GM23338 (cell line): Measurements from ENCODE around the gene EPHA3. TPM values are rescaled to one million over a fixed set of nuclear protein-coding genes. Genes with fewer than 3 reads are reported as not detected.

Experiments used
- ATAC-seq: fragments of 200-7000 bp; cut with Tn5 transposase; 3 replicates; pipeline ENCODE4 v1.9.1; 2020
- DNase-seq: peaks from one replicate; pipeline ENCODE4 v3.0.0-alpha.2; 2015; ENCODE audit warnings: low spot score
- H2AFZ ChIP-seq: fragments of 200-600 bp; sonication (generic); 2 replicates; pipeline ENCODE4 v1.8.0; 2016; ENCODE audit warnings: antibody characterized with exemption, mild to moderate bottlenecking, moderate library complexity
- H3F3A ChIP-seq: fragments of 200-600 bp; sonication (generic); replicated peaks from 2 replicates; pipeline ENCODE4 v1.8.0; 2017; ENCODE audit warnings: antibody characterized with exemption, mixed run types, low read depth
- H3K27ac ChIP-seq: fragments of 200-600 bp; sonication (generic); 2 replicates; pipeline ENCODE4 v1.6.1; 2016; ENCODE audit warnings: low read depth
- H3K27me3 ChIP-seq: fragments of 200-600 bp; sonication (generic); 2 replicates; pipeline ENCODE4 v1.8.0; 2016; ENCODE audit warnings: mild to moderate bottlenecking, mixed run types, moderate library complexity; ENCODE audit not compliant: insufficient read depth
- H3K36me3 ChIP-seq: fragments of 200-600 bp; sonication (generic); 2 replicates; pipeline ENCODE4 v1.8.0; 2016; ENCODE audit warnings: mild to moderate bottlenecking; ENCODE audit not compliant: insufficient read depth
- H3K4me1 ChIP-seq: fragments of 200-600 bp; sonication (generic); 2 replicates; pipeline ENCODE4 v1.8.0; 2016; ENCODE audit warnings: mild to moderate bottlenecking, moderate library complexity; ENCODE audit not compliant: insufficient read depth
- H3K4me2 ChIP-seq: fragments of 200-600 bp; sonication (generic); 2 replicates; pipeline ENCODE4 v1.7.1; 2017; ENCODE audit warnings: mixed run types
- H3K4me3 ChIP-seq: fragments of 200-600 bp; sonication (generic); 2 replicates; pipeline ENCODE4 v1.6.1; 2016; ENCODE audit warnings: mixed run types
- H3K79me2 ChIP-seq: fragments of 200-600 bp; sonication (generic); replicated peaks from 2 replicates; pipeline ENCODE4 v1.8.0; 2017; ENCODE audit warnings: mild to moderate bottlenecking; ENCODE audit not compliant: insufficient read depth
- H3K9me2 ChIP-seq: fragments of 200-600 bp; sonication (generic); 2 replicates; pipeline ENCODE4 v1.8.0; 2017; ENCODE audit not compliant: insufficient read depth
- H4K20me1 ChIP-seq: fragments of 200-600 bp; sonication (generic); replicated peaks from 2 replicates; pipeline ENCODE4 v1.8.0; 2017; ENCODE audit warnings: mild to moderate bottlenecking; ENCODE audit not compliant: insufficient read depth
- H3K27ac Mint-ChIP-seq: 2 replicates; pipeline ENCODE4 v1.8.0; 2020; ENCODE audit warnings: inconsistent platforms, mild to moderate bottlenecking, moderate library complexity, mixed read lengths
- H3K27me3 Mint-ChIP-seq: 3 replicates; pipeline ENCODE4 v1.8.0; 2022; ENCODE audit warnings: low read depth, mild to moderate bottlenecking, moderate library complexity, mixed read lengths, inconsistent platforms; ENCODE audit not compliant: insufficient read depth, poor library complexity
- H3K36me3 Mint-ChIP-seq: 3 replicates; pipeline ENCODE4 v1.8.0; 2021; ENCODE audit warnings: low read depth, mild to moderate bottlenecking, inconsistent platforms, moderate library complexity, mixed read lengths
- H3K4me1 Mint-ChIP-seq: 3 replicates; pipeline ENCODE4 v1.8.0; 2020; ENCODE audit warnings: mild to moderate bottlenecking, inconsistent platforms, mixed read lengths
- H3K4me3 Mint-ChIP-seq: 3 replicates; pipeline ENCODE4 v1.8.0; 2021; ENCODE audit warnings: moderate library complexity, mild to moderate bottlenecking, inconsistent platforms, mixed read lengths
- H3K9me3 Mint-ChIP-seq: 3 replicates; pipeline ENCODE4 v1.8.0; 2020; ENCODE audit warnings: moderate library complexity, mild to moderate bottlenecking, inconsistent platforms, mixed read lengths
- CREB1 ChIP-seq: fragments of 250-450 bp; sonication (Bioruptor Pico); IDR thresholded peaks from 2 replicates; pipeline ENCODE4 v1.5.0; 2020; ENCODE audit warnings: low read depth, mild to moderate bottlenecking, moderate library complexity
- CTCF ChIP-seq, 2 experiments: fragments of 200-600 bp in 1 of 2; sonication (generic) in 1 of 2; conservative IDR thresholded peaks; 2 replicates each; pipeline versions ENCODE4 v1.5.1 to v1.6.1; 2016 to 2017; ENCODE audit warnings: antibody characterized with exemption in 2 of 2, low read depth in 2 of 2, mild to moderate bottlenecking in 2 of 2, moderate library complexity in 1 of 2
- ETS1 ChIP-seq: IDR thresholded peaks from 2 replicates; pipeline ENCODE4 v1.6.1; 2016; ENCODE audit warnings: antibody characterized with exemption
- EZH2phosphoT487 ChIP-seq: fragments of 200-600 bp; sonication (generic); IDR thresholded peaks from one replicate; pipeline ENCODE4 v1.8.1; 2018; ENCODE audit warnings: antibody characterized with exemption; ENCODE audit not compliant: unreplicated experiment
- JUNB ChIP-seq: IDR thresholded peaks from one replicate; pipeline ENCODE4 v1.6.1; 2016; ENCODE audit warnings: antibody characterized with exemption; ENCODE audit not compliant: unreplicated experiment
- NANOG ChIP-seq: IDR thresholded peaks from 2 replicates; pipeline ENCODE4 v1.6.1; 2016; ENCODE audit warnings: antibody characterized with exemption, borderline replicate concordance
- POLR2AphosphoS5 ChIP-seq: IDR thresholded peaks from 2 replicates; pipeline ENCODE4 v1.6.1; 2016; ENCODE audit warnings: antibody characterized with exemption, low read depth
- ZNF114 ChIP-seq: fragments of 250-450 bp; sonication (Bioruptor Pico); IDR thresholded peaks from 2 replicates; pipeline ENCODE4 v1.5.0; 2020; ENCODE audit warnings: mild to moderate bottlenecking, moderate library complexity
- ZNF331 ChIP-seq: fragments of 250-450 bp; sonication (Bioruptor Pico); IDR thresholded peaks from 2 replicates; pipeline ENCODE4 v1.5.0; 2020; ENCODE audit warnings: low read depth, mild to moderate bottlenecking, moderate library complexity
- polyA plus RNA-seq: library from polyadenylated mRNA; unstranded; fragments of >200 nt; fragmentation: Nextera tagmentation; extraction: Ambion mirVana; gene quantifications from 2 replicates; pipeline ENCODE4 v1.2.1, GENCODE V29; 2016
- total RNA-seq: library from RNA; depleted of rRNA; stranded (reverse); fragments of >200 nt; shearing (Covaris generic); gene quantifications from 2 replicates; pipeline ENCODE4 v1.2.3, GENCODE V29; 2014
- TF ChIP-seq, protein P1 (sequence below): IDR thresholded peaks from one replicate; pipeline ENCODE4 v1.6.1; 2018; ENCODE audit warnings: antibody characterized with exemption; ENCODE audit not compliant: unreplicated experiment

The EPHA3 gene
- total and polyA plus RNA-seq, 2 experiments from 2014 or later, result 0.05 to 0.21 TPM

DNA sequence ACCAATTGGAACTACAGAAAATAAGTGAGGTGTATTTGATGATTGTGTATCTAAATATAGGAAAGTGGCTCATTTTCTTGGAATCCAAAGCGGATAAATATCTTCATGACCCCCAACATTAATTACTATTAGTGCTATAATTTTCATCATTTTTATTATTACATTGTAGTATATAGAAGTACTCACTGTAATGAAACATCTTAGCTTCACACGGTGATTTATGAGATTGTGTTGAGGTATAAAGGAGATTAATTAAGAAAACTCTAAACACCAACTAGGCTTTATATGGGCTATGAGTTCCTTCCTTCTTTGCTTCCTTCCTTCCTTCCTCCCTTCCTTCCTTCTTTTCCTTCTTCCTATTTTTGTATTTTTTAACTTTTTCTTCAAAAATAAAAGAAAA is 52.2 kb downstream of the EPHA3 start:
- no peaks in the 10 kb centered on the region for H3K36me3 Mint-ChIP-seq
- Histone ChIP-seq H3K4me3 (no peak overlapping the region), H3K79me2 (no peaks in the 10 kb centered on the region), H3K36me3 (no peaks in the 10 kb centered on the region), H3K27ac (no peak overlapping the region), H4K20me1 (no peaks in the 10 kb centered on the region), H3K4me1 (no peaks in the 10 kb centered on the region), H3K4me2 (no peak overlapping the region), H3F3A (no peaks in the 10 kb centered on the region), H2AFZ (no peak overlapping the region), H3K27me3 (no peaks in the 10 kb centered on the region), H3K9me2 (no peaks in the 10 kb centered on the region)
- DNase-seq (no peak), ATAC-seq (no peak)
- no peak for TF ChIP-seq JUNB
- TF ChIP-seq POLR2AphosphoS5, result no peak
- H3K4me3 Mint-ChIP-seq, result no peak overlapping the region
- H3K27ac Mint-ChIP-seq, result no peak overlapping the region
- no peaks in the 10 kb centered on the region for H3K9me3 Mint-ChIP-seq
- peaks cover 14% of the 10 kb centered on the region for H3K4me1 Mint-ChIP-seq
- H3K27me3 Mint-ChIP-seq, result no peaks in the 10 kb centered on the region

DNA sequence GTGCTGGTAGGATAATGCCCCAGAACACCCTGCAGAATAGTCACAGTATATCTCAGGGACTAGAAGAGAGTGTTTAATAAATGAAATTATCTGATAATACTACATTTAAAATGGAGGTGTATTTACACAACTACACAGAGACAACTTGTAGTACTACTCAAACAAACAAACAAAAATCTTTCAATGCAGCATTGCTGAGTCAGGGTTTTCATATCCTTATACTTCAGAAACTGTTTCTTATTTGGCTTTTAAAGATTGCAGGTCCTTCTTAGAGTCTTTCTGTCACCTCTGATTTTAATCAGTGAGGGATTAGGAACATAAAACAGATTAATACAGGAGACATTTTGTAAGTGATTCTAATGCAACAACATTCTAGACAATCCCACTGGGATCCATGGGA is 57.4 kb downstream of the EPHA3 start:
- Mint-ChIP-seq H3K27me3 (no peaks in the 10 kb centered on the region), H3K9me3 (no peaks in the 10 kb centered on the region), H3K4me3 (no peak overlapping the region), H3K27ac (peak overlapping the region; percentile 79), H3K36me3 (no peaks in the 10 kb centered on the region), H3K4me1 (peaks cover 39% of the 10 kb centered on the region)
- Histone ChIP-seq H3K27me3 (no peaks in the 10 kb centered on the region), H3K79me2 (no peaks in the 10 kb centered on the region), H3F3A (no peaks in the 10 kb centered on the region), H3K4me2 (no peak overlapping the region), H2AFZ (no peak overlapping the region), H3K4me3 (no peak overlapping the region), H3K36me3 (no peaks in the 10 kb centered on the region), H3K4me1 (peaks cover 15% of the 10 kb centered on the region), H4K20me1 (no peaks in the 10 kb centered on the region), H3K9me2 (no peaks in the 10 kb centered on the region), H3K27ac (no peak overlapping the region)
- DNase-seq (no peak), ATAC-seq (no peak)
- TF ChIP-seq EZH2phosphoT487 (no peak), NANOG (no peak), ZNF331 (CRISPR knock-in tag) (no peak), JUNB (no peak), CTCF (conservative IDR thresholded peaks at IDR 0.05; ENCODE audit: low read depth in 2 of 2) (no peak), CREB1 (CRISPR knock-in tag) (no peak), ETS1 (no peak), ZNF114 (CRISPR knock-in tag) (no peak)
- TF ChIP-seq, protein P1, sequence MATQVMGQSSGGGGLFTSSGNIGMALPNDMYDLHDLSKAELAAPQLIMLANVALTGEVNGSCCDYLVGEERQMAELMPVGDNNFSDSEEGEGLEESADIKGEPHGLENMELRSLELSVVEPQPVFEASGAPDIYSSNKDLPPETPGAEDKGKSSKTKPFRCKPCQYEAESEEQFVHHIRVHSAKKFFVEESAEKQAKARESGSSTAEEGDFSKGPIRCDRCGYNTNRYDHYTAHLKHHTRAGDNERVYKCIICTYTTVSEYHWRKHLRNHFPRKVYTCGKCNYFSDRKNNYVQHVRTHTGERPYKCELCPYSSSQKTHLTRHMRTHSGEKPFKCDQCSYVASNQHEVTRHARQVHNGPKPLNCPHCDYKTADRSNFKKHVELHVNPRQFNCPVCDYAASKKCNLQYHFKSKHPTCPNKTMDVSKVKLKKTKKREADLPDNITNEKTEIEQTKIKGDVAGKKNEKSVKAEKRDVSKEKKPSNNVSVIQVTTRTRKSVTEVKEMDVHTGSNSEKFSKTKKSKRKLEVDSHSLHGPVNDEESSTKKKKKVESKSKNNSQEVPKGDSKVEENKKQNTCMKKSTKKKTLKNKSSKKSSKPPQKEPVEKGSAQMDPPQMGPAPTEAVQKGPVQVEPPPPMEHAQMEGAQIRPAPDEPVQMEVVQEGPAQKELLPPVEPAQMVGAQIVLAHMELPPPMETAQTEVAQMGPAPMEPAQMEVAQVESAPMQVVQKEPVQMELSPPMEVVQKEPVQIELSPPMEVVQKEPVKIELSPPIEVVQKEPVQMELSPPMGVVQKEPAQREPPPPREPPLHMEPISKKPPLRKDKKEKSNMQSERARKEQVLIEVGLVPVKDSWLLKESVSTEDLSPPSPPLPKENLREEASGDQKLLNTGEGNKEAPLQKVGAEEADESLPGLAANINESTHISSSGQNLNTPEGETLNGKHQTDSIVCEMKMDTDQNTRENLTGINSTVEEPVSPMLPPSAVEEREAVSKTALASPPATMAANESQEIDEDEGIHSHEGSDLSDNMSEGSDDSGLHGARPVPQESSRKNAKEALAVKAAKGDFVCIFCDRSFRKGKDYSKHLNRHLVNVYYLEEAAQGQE, result no peak
